HepG2 (cell line): ENCODE results near the gene SLC11A1. TPM values are rescaled to one million over a fixed set of nuclear protein-coding genes. Genes with fewer than 3 reads are reported as not detected.
A peak's percentile ranks its signal among the peaks of the same experiment; 100 is the strongest.

ENCODE experiments used
- AGO1 ChIP-seq: fragments of 200-400 bp; formaldehyde crosslinking; IDR thresholded peaks from 2 replicates; pipeline ENCODE4 v1.6.1; 2017; ENCODE audit warnings: mild to moderate bottlenecking, low read depth, low read length, moderate library complexity; ENCODE audit not compliant: poor library complexity, severe bottlenecking
- BHLHE40 ChIP-seq: IDR thresholded peaks from 2 replicates; pipeline ENCODE4 v1.6.1; 2011; ENCODE audit warnings: low read length, improper control_type of control experiment
- BORCS8-MEF2B ChIP-seq: sonication (generic); formaldehyde crosslinking; IDR thresholded peaks from 2 replicates; pipeline ENCODE4 v1.8.0; 2022; ENCODE audit warnings: mild to moderate bottlenecking, missing genetic modification reagents
- IKZF4 ChIP-seq: sonication (generic); formaldehyde crosslinking; IDR thresholded peaks from 2 replicates; pipeline ENCODE4 v1.5.1; 2020; ENCODE audit warnings: borderline replicate concordance, mild to moderate bottlenecking, low read depth, missing genetic modification reagents; ENCODE audit errors: not compliant biosample characterization
- MED13 ChIP-seq: sonication (generic); formaldehyde crosslinking; IDR thresholded peaks from 2 replicates; pipeline ENCODE4 v1.5.0; 2020; ENCODE audit warnings: missing genetic modification reagents
- MXD4 ChIP-seq: IDR thresholded peaks from 2 replicates; pipeline ENCODE4 v1.6.1; 2016; ENCODE audit warnings: mild to moderate bottlenecking, missing biosample characterization, missing genetic modification reagents
- PCBP1 ChIP-seq: fragments of 200-400 bp; formaldehyde crosslinking; IDR thresholded peaks from 2 replicates; pipeline ENCODE4 v1.6.1; 2017; ENCODE audit warnings: mild to moderate bottlenecking, low read depth, low read length, borderline replicate concordance
- RBM22 ChIP-seq: fragments of 200-400 bp; formaldehyde crosslinking; optimal IDR thresholded peaks from 2 replicates; pipeline ENCODE3; 2017; ENCODE audit warnings: mild to moderate bottlenecking, low read length, moderate library complexity
- REPIN1 ChIP-seq: sonication (generic); formaldehyde crosslinking; IDR thresholded peaks from 2 replicates; pipeline ENCODE4 v1.8.0; 2022; ENCODE audit warnings: missing genetic modification reagents, low read depth, mild to moderate bottlenecking, borderline replicate concordance
- SMAD3 ChIP-seq: sonication (generic); formaldehyde crosslinking; IDR thresholded peaks from 2 replicates; pipeline ENCODE4 v1.4.0; 2020; ENCODE audit warnings: missing genetic modification reagents
- YY1 ChIP-seq: IDR thresholded peaks from 2 replicates; pipeline ENCODE4 v1.6.1; 2011; ENCODE audit warnings: low read length, low read depth, moderate library complexity, mild to moderate bottlenecking; ENCODE audit not compliant: insufficient read depth, insufficient replicate concordance
- ZFAT ChIP-seq: sonication (generic); formaldehyde crosslinking; conservative IDR thresholded peaks from 2 replicates; pipeline ENCODE4 v1.8.1; 2023; ENCODE audit warnings: missing genetic modification reagents, inconsistent platforms
- ZNF230 ChIP-seq: sonication (generic); formaldehyde crosslinking; IDR thresholded peaks from 2 replicates; pipeline ENCODE4 v1.4.0; 2020; ENCODE audit warnings: mild to moderate bottlenecking, missing genetic modification reagents
- ZNF326 ChIP-seq: sonication (generic); formaldehyde crosslinking; IDR thresholded peaks from 2 replicates; pipeline ENCODE4 v1.4.0; 2020; ENCODE audit warnings: missing genetic modification reagents, borderline replicate concordance
- ZNF543 ChIP-seq: sonication (generic); formaldehyde crosslinking; IDR thresholded peaks from 2 replicates; pipeline ENCODE4 v1.4.0; 2020; ENCODE audit warnings: mild to moderate bottlenecking, missing genetic modification reagents
- polyA plus RNA-seq, 8 experiments: library from polyadenylated mRNA; depleted of rRNA in 3 of 8; stranded (reverse) in 7 of 8; unstranded in 1 of 8; fragments of >200 nt; fragmentation: Illumina TruSeq in 4 of 8; extraction: Trizol in 4 of 8; gene quantifications; 2 replicates each; pipeline versions ENCODE4 v1.2.1 to v1.2.3, GENCODE V29; 2011 to 2016; ENCODE audit warnings: low read depth in 4 of 8, missing spikeins in 1 of 8, mixed read lengths in 1 of 8; ENCODE audit not compliant: insufficient read depth in 1 of 8
- total RNA-seq, 5 experiments: library from RNA; depleted of rRNA; stranded (reverse); fragments of >200 nt; fragmentation: Illumina TruSeq; extraction: Trizol; gene quantifications; 2 replicates each; pipeline ENCODE4 v1.2.3, GENCODE V29; 2016; ENCODE audit warnings: low read depth in 1 of 5
- TF ChIP-seq, protein P1 (sequence below): sonication (generic); formaldehyde crosslinking; IDR thresholded peaks from 2 replicates; pipeline ENCODE4 v1.4.0; 2020; ENCODE audit warnings: missing genetic modification reagents
- TF ChIP-seq, protein P2 (sequence below): sonication (generic); formaldehyde crosslinking; IDR thresholded peaks from 2 replicates; pipeline ENCODE4 v1.8.0; 2022; ENCODE audit warnings: mild to moderate bottlenecking, missing genetic modification reagents, moderate library complexity
- TF ChIP-seq, protein P3 (sequence below): sonication (generic); formaldehyde crosslinking; IDR thresholded peaks from 2 replicates; pipeline ENCODE4 v1.4.0; 2020; ENCODE audit warnings: missing genetic modification reagents, mild to moderate bottlenecking, borderline replicate concordance
- TF ChIP-seq, protein P4 (sequence below): IDR thresholded peaks from 2 replicates; pipeline ENCODE4 v1.6.1; 2016; ENCODE audit warnings: mild to moderate bottlenecking, missing biosample characterization, missing genetic modification reagents
- TF ChIP-seq, protein P5 (sequence below): sonication (generic); formaldehyde crosslinking; IDR thresholded peaks from 2 replicates; pipeline ENCODE4 v1.8.1; 2022; ENCODE audit warnings: low read depth, mild to moderate bottlenecking, missing genetic modification reagents

The SLC11A1 gene
- total and polyA plus RNA-seq, 2 of the 13 experiments (the other 11 are each of a cell fraction or from before 2014, with no cell fraction given) = 0.33 to 2.3 TPM

DNA sequence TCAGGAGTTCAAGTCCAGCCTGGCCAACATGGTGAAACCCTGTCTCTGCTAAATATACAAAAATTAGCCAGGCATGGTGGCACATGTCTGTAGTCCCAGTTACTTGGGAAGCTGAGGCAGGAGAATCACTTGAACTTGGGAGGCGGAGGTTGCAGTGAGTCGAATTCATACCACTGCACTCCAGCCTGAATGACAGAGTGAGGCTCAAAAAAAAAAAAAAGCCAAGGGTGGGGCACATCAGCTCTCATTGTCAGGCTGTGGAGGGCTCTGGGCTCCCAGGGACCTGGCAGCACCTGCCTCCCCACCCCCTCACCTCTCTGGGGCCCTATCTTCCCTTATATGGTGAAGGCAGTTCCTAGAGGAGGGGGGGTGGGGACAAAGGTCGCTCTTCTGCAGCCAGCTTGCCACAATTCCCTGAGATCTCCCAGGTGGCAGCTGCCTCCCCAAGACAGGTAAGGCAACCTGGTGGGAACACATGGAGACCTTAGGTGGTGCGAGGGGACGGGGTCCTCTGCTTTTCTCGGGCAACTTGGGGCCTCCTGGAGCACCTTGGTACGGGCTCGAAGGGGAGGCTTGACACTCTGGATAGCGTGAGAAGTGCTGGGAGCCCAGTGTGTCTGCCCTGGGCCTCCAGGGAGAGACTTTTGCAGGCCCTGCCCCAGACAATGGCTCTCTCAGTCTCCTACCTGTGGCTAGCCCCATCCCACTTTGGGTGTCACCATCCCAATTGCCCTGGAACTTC lies 36.8 kb downstream of the SLC11A1 start, which contains the start of gene VIL1 (continued):
- TF ChIP-seq AGO1 (no peak), SMAD3 (CRISPR knock-in tag) (peak; percentile 85), MXD4 (CRISPR knock-in tag) (peak; percentile 79), RBM22 (no peak), BHLHE40 (no peak), MED13 (CRISPR knock-in tag) (peak; percentile 47; the same call in 1 of the 2 replicates), ZNF230 (0 out of 2 replicates have a peak, but pooled peaks have one; percentile 23), IKZF4 (CRISPR knock-in tag) (peak; percentile 36), REPIN1 (CRISPR knock-in tag) (no peak), PCBP1 (0 out of 2 replicates have a peak, but pooled peaks have one; percentile 14), YY1 (no peak), ZNF326 (CRISPR knock-in tag) (no peak), ZFAT (CRISPR knock-in tag) (no peak), ZNF543 (no peak), BORCS8-MEF2B (peak; percentile 65; the same call in 1 of the 2 replicates)
- TF ChIP-seq, protein P1, sequence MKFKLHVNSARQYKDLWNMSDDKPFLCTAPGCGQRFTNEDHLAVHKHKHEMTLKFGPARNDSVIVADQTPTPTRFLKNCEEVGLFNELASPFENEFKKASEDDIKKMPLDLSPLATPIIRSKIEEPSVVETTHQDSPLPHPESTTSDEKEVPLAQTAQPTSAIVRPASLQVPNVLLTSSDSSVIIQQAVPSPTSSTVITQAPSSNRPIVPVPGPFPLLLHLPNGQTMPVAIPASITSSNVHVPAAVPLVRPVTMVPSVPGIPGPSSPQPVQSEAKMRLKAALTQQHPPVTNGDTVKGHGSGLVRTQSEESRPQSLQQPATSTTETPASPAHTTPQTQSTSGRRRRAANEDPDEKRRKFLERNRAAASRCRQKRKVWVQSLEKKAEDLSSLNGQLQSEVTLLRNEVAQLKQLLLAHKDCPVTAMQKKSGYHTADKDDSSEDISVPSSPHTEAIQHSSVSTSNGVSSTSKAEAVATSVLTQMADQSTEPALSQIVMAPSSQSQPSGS (CRISPR knock-in tag) = peak; percentile 37; the same call in 1 of the 2 replicates
- TF ChIP-seq, protein P2, sequence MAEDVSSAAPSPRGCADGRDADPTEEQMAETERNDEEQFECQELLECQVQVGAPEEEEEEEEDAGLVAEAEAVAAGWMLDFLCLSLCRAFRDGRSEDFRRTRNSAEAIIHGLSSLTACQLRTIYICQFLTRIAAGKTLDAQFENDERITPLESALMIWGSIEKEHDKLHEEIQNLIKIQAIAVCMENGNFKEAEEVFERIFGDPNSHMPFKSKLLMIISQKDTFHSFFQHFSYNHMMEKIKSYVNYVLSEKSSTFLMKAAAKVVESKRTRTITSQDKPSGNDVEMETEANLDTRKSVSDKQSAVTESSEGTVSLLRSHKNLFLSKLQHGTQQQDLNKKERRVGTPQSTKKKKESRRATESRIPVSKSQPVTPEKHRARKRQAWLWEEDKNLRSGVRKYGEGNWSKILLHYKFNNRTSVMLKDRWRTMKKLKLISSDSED (CRISPR knock-in tag) = 0 out of 2 replicates have a peak, but pooled peaks have one; percentile 39
- TF ChIP-seq, protein P3, sequence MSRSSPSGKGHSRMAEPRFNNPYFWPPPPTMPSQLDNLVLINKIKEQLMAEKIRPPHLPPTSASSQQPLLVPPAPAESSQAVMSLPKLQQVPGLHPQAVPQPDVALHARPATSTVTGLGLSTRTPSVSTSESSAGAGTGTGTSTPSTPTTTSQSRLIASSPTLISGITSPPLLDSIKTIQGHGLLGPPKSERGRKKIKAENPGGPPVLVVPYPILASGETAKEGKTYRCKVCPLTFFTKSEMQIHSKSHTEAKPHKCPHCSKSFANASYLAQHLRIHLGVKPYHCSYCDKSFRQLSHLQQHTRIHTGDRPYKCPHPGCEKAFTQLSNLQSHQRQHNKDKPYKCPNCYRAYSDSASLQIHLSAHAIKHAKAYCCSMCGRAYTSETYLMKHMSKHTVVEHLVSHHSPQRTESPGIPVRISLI (CRISPR knock-in tag) = peak; percentile 97
- TF ChIP-seq, protein P4, sequence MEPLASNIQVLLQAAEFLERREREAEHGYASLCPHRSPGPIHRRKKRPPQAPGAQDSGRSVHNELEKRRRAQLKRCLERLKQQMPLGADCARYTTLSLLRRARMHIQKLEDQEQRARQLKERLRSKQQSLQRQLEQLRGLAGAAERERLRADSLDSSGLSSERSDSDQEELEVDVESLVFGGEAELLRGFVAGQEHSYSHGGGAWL = peak; percentile 24; the same call in 1 of the 2 replicates
- TF ChIP-seq, protein P5, sequence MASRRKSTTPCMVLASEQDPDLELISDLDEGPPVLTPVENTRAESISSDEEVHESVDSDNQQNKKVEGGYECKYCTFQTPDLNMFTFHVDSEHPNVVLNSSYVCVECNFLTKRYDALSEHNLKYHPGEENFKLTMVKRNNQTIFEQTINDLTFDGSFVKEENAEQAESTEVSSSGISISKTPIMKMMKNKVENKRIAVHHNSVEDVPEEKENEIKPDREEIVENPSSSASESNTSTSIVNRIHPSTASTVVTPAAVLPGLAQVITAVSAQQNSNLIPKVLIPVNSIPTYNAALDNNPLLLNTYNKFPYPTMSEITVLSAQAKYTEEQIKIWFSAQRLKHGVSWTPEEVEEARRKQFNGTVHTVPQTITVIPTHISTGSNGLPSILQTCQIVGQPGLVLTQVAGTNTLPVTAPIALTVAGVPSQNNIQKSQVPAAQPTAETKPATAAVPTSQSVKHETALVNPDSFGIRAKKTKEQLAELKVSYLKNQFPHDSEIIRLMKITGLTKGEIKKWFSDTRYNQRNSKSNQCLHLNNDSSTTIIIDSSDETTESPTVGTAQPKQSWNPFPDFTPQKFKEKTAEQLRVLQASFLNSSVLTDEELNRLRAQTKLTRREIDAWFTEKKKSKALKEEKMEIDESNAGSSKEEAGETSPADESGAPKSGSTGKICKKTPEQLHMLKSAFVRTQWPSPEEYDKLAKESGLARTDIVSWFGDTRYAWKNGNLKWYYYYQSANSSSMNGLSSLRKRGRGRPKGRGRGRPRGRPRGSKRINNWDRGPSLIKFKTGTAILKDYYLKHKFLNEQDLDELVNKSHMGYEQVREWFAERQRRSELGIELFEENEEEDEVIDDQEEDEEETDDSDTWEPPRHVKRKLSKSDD (CRISPR knock-in tag) = 0 out of 2 replicates have a peak, but pooled peaks have one; percentile 55
